Astrocyte (in vitro differentiated cells and primary cell): ENCODE results near the gene UBL4B. TPM values are rescaled to one million over a fixed set of nuclear protein-coding genes. Genes with fewer than 3 reads are reported as not detected.

Experiments used
- DNase-seq: peaks from one replicate; pipeline ENCODE4 v3.0.0-alpha.2; 2010; ENCODE audit warnings: low read depth
- FAIRE-seq: peaks from 2 replicates; lab custom pipeline; 2011; peaks lifted over from hg19 to GRCh38; lab: Jason Lieb, UNC
- H2AFZ ChIP-seq: 2 replicates; pipeline ENCODE4 v1.6.0; 2012; ENCODE audit warnings: low read depth, low read length, inconsistent platforms
- H3K27ac ChIP-seq: 2 replicates; pipeline ENCODE4 v1.5.1; 2011; ENCODE audit warnings: low read depth, low read length, inconsistent platforms
- H3K27me3 ChIP-seq: 2 replicates; pipeline ENCODE4 v1.6.0; 2011; ENCODE audit warnings: low read length, inconsistent platforms; ENCODE audit not compliant: insufficient read depth
- H3K36me3 ChIP-seq: 2 replicates; pipeline ENCODE4 v1.5.1; 2011; ENCODE audit warnings: low read length, inconsistent platforms; ENCODE audit not compliant: insufficient read depth
- H3K4me1 ChIP-seq: 2 replicates; pipeline ENCODE4 v1.5.1; 2011; ENCODE audit warnings: low read length, inconsistent platforms; ENCODE audit not compliant: insufficient read depth
- H3K4me2 ChIP-seq: 2 replicates; pipeline ENCODE4 v1.6.0; 2012; ENCODE audit warnings: low read length, inconsistent platforms
- H3K4me3 ChIP-seq: 2 replicates; pipeline ENCODE4 v1.5.1; 2011; ENCODE audit warnings: low read depth, mild to moderate bottlenecking, low read length, inconsistent platforms; ENCODE audit not compliant: insufficient read depth
- H3K79me2 ChIP-seq: 2 replicates; pipeline ENCODE4 v1.6.0; 2012; ENCODE audit warnings: mild to moderate bottlenecking, low read length, inconsistent platforms; ENCODE audit not compliant: insufficient read depth
- H3K9ac ChIP-seq: 2 replicates; pipeline ENCODE4 v1.6.0; 2012; ENCODE audit warnings: mild to moderate bottlenecking, low read length, inconsistent platforms
- H3K9me3 ChIP-seq: 2 replicates; pipeline ENCODE4 v1.5.1; 2012; ENCODE audit warnings: low read depth, mild to moderate bottlenecking, low read length, inconsistent platforms; ENCODE audit not compliant: insufficient read depth
- H4K20me1 ChIP-seq: 2 replicates; pipeline ENCODE4 v1.6.0; 2012; ENCODE audit warnings: low read length, inconsistent platforms; ENCODE audit not compliant: insufficient read depth
- H3K27ac Mint-ChIP-seq: one replicate; pipeline ENCODE4 v1.8.0; 2021; ENCODE audit warnings: mild to moderate bottlenecking, mixed read lengths; ENCODE audit not compliant: unreplicated experiment
- H3K27me3 Mint-ChIP-seq: one replicate; pipeline ENCODE4 v1.8.0; 2021; ENCODE audit warnings: low read depth, mixed read lengths; ENCODE audit not compliant: unreplicated experiment
- H3K36me3 Mint-ChIP-seq: one replicate; pipeline ENCODE4 v1.8.0; 2021; ENCODE audit warnings: low read depth, mixed read lengths; ENCODE audit not compliant: unreplicated experiment
- H3K4me1 Mint-ChIP-seq: one replicate; pipeline ENCODE4 v1.8.0; 2021; ENCODE audit warnings: low read depth, mixed read lengths; ENCODE audit not compliant: unreplicated experiment
- H3K4me3 Mint-ChIP-seq: one replicate; pipeline ENCODE4 v1.8.0; 2021; ENCODE audit warnings: mild to moderate bottlenecking, moderate library complexity, mixed read lengths; ENCODE audit not compliant: unreplicated experiment
- H3K9me3 Mint-ChIP-seq: one replicate; pipeline ENCODE4 v1.8.0; 2021; ENCODE audit warnings: mild to moderate bottlenecking, mixed read lengths; ENCODE audit not compliant: unreplicated experiment
- CTCF ChIP-seq: IDR thresholded peaks from 2 replicates; pipeline ENCODE4 v1.5.1; 2011; ENCODE audit warnings: low read depth, mild to moderate bottlenecking, inconsistent platforms, low read length, moderate library complexity; ENCODE audit not compliant: insufficient read depth
- EZH2 ChIP-seq: IDR thresholded peaks from 2 replicates; pipeline ENCODE4 v1.6.1; 2012; ENCODE audit warnings: mild to moderate bottlenecking, low read length, inconsistent platforms; ENCODE audit not compliant: insufficient read depth
- total RNA-seq: library from RNA; stranded (reverse); gene quantifications from 2 replicates; pipeline ENCODE4 v1.2.1, GENCODE V29; 2021

UBL4B gene
- total RNA-seq, 1 donor from 2014 or later, result not detected

GRCh38 chr1:110161165-110161564, 48.9 kb downstream of the UBL4B start:
- Histone ChIP-seq H3K9me3 (no peaks in the 10 kb centered on the region), H3K9ac (no peak overlapping the region), H3K79me2 (no peaks in the 10 kb centered on the region), H2AFZ (no peak overlapping the region), H3K4me2 (no peak overlapping the region), H3K27me3 (peaks cover 4% of the 10 kb centered on the region), H3K4me3 (no peak overlapping the region), H4K20me1 (no peaks in the 10 kb centered on the region), H3K4me1 (no peaks in the 10 kb centered on the region), H3K36me3 (no peaks in the 10 kb centered on the region), H3K27ac (no peak overlapping the region)
- TF ChIP-seq CTCF, result no peak
- no peak for TF ChIP-seq EZH2
- peaks cover 65% of the 10 kb centered on the region for H3K27me3 Mint-ChIP-seq
- H3K9me3 Mint-ChIP-seq, result peaks cover 8% of the 10 kb centered on the region
- H3K4me3 Mint-ChIP-seq, result no peak overlapping the region
- no peak for DNase-seq
- H3K27ac Mint-ChIP-seq, result no peak overlapping the region
- H3K4me1 Mint-ChIP-seq, result no peaks in the 10 kb centered on the region
- no peak for FAIRE-seq
- peaks cover 3% of the 10 kb centered on the region for H3K36me3 Mint-ChIP-seq

GRCh38 chr1:110161849-110162248, 49.6 kb downstream of the UBL4B start:
- Histone ChIP-seq H3K4me2 (no peak overlapping the region), H3K4me1 (no peaks in the 10 kb centered on the region), H3K36me3 (no peaks in the 10 kb centered on the region), H3K79me2 (no peaks in the 10 kb centered on the region), H3K27me3 (peaks cover 4% of the 10 kb centered on the region), H3K27ac (no peak overlapping the region), H4K20me1 (no peaks in the 10 kb centered on the region), H3K9ac (no peak overlapping the region), H3K9me3 (no peaks in the 10 kb centered on the region), H3K4me3 (no peak overlapping the region), H2AFZ (no peak overlapping the region)
- TF ChIP-seq CTCF (no peak), EZH2 (no peak)
- Mint-ChIP-seq H3K27ac (no peak overlapping the region), H3K4me3 (no peak overlapping the region), H3K27me3 (peaks cover 63% of the 10 kb centered on the region), H3K4me1 (no peaks in the 10 kb centered on the region), H3K36me3 (peaks cover 4% of the 10 kb centered on the region), H3K9me3 (peaks cover 8% of the 10 kb centered on the region)
- FAIRE-seq (no peak), DNase-seq (no peak)

Other genes with a start within 250 kb of the UBL4B start
- 12.3 and 17.5 TPM in 2 replicates for gene CSF1, start 201.6 kb upstream of the UBL4B start, total RNA-seq
- 60.5 and 64.3 TPM in 2 replicates for gene AHCYL1, start 127.7 kb upstream of the UBL4B start, total RNA-seq
- 40.8 and 42.5 TPM in 2 replicates for gene STRIP1, start 77.8 kb upstream of the UBL4B start, total RNA-seq
- not detected in 2 replicates for gene ALX3, start 41.8 kb upstream of the UBL4B start, total RNA-seq
- gene SLC6A17, start 38.1 kb downstream of the UBL4B start, total RNA-seq, result 3.6 and 4.4 TPM in 2 replicates
- gene KCNC4, start 97.9 kb downstream of the UBL4B start, total RNA-seq, result 2.6 and 3.1 TPM in 2 replicates
- gene RBM15, start 226.9 kb downstream of the UBL4B start, total RNA-seq, result 20.4 and 21.1 TPM in 2 replicates